LNCAP (cell line): ENCODE measurements around the gene CCBE1.

Experiments
- CTCF ChIP-seq: fragments of 450-650 bp; IDR thresholded peaks from 2 replicates; pipeline ENCODE4 v1.5.1; 2017; ENCODE audit warnings: mild to moderate bottlenecking

Gene CCBE1

GRCh38 chr18:59697236-59697932, at the start of gene CCBE1:
Gene CCBE1 (minus strand): TSS chr18:59697423.
- peak; percentile 98 for TF ChIP-seq CTCF

- no peak for TF ChIP-seq CTCF
Measured at GRCh38 chr18:59744271-59744721, 47.1 kb upstream of the CCBE1 start.

- TF ChIP-seq CTCF = no peak
Measured at GRCh38 chr18:59743566-59743965, 46.3 kb upstream of the CCBE1 start.

- no peak for TF ChIP-seq CTCF
Measured at GRCh38 chr18:59742325-59743111, 45.3 kb upstream of the CCBE1 start.

GRCh38 chr18:59740141-59740540, 42.9 kb upstream of the CCBE1 start:
- no peak for TF ChIP-seq CTCF

- no peak for TF ChIP-seq CTCF
Measured at GRCh38 chr18:59737776-59738300, 40.6 kb upstream of the CCBE1 start.

GRCh38 chr18:59736061-59736460, 38.8 kb upstream of the CCBE1 start:
- no peak for TF ChIP-seq CTCF
